HPDE6-E6E7 (cell line): ENCODE results near the gene SCUBE1.

Experiments
- DNase-seq: peaks from one replicate; pipeline ENCODE4 v3.0.0; 2011; ENCODE audit warnings: missing footprints; ENCODE audit errors: extremely low spot score

Gene SCUBE1

GRCh38 chr22:43277987-43278601, 65.1 kb downstream of the SCUBE1 start:
- DNase-seq, result no peak

- no peak for DNase-seq
Measured at GRCh38 chr22:43277091-43277490, 66.1 kb downstream of the SCUBE1 start.

- no peak for DNase-seq
Measured at GRCh38 chr22:43276321-43276720, 66.9 kb downstream of the SCUBE1 start.

GRCh38 chr22:43275545-43276317, 67.4 kb downstream of the SCUBE1 start:
- DNase-seq, result no peak

GRCh38 chr22:43274595-43275240, 68.5 kb downstream of the SCUBE1 start:
- no peak for DNase-seq

GRCh38 chr22:43273902-43274484, 69.2 kb downstream of the SCUBE1 start:
- DNase-seq, result peak; percentile 54

- no peak for DNase-seq
Measured at GRCh38 chr22:43272869-43273318, 70.3 kb downstream of the SCUBE1 start.

- DNase-seq, result no peak
Measured at GRCh38 chr22:43272301-43272700, 70.9 kb downstream of the SCUBE1 start.

- DNase-seq, result no peak
Measured at GRCh38 chr22:43270949-43271348, 72.2 kb downstream of the SCUBE1 start.

GRCh38 chr22:43270314-43270908, 72.8 kb downstream of the SCUBE1 start:
- no peak for DNase-seq

GRCh38 chr22:43269646-43270045, 73.5 kb downstream of the SCUBE1 start:
- no peak for DNase-seq

GRCh38 chr22:43269246-43269645, 73.9 kb downstream of the SCUBE1 start:
- no peak for DNase-seq

GRCh38 chr22:43267981-43268660, 75.1 kb downstream of the SCUBE1 start:
- no peak for DNase-seq

- DNase-seq, result no peak
Measured at GRCh38 chr22:43267332-43267980, 75.7 kb downstream of the SCUBE1 start.

- DNase-seq, result no peak
Measured at GRCh38 chr22:43266076-43266475, 77.1 kb downstream of the SCUBE1 start.

- DNase-seq, result peak; percentile 58
Measured at GRCh38 chr22:43263645-43264514, 79.3 kb downstream of the SCUBE1 start.

- peak; percentile 19 for DNase-seq
Measured at GRCh38 chr22:43262990-43263644, 80.1 kb downstream of the SCUBE1 start.

- no peak for DNase-seq
Measured at GRCh38 chr22:43260331-43261231, 82.6 kb downstream of the SCUBE1 start.
